HEK293 (cell line): ENCODE data around the gene RPL15.

Experiments used
- CTCF ChIA-PET: fragments of 350-600 bp; formaldehyde crosslinking; extraction: SDS; loops from one replicate; lab custom pipeline; 2021; ENCODE audit warnings: antibody characterized with exemption; lab: Yijun Ruan, JAX
- POLR2A ChIA-PET: fragments of 300-600 bp; formaldehyde crosslinking; extraction: SDS; loops from one replicate; lab custom pipeline; 2020; ENCODE audit warnings: antibody characterized with exemption, inconsistent platforms; lab: Yijun Ruan, JAX
- H3K27ac ChIP-seq: fragments of 200-500 bp; sonication (Bioruptor generic); 2 replicates; pipeline ENCODE4 v1.5.1; 2014; ENCODE audit warnings: low read depth, low read length, control low read depth, inconsistent platforms; ENCODE audit errors: extremely low read depth
- H3K36me3 ChIP-seq, 2 experiments: fragments of 200-500 bp in 1 of 2; sonication (Bioruptor generic) in 1 of 2; 1 replicate in 1 of 2; 2 replicates in 1 of 2; pipeline ENCODE4 v1.5.1; 2014 to 2017; ENCODE audit warnings: inconsistent platforms in 2 of 2, low read length in 2 of 2; ENCODE audit not compliant: control insufficient read depth in 2 of 2, insufficient read depth in 1 of 2
- H3K4me1 ChIP-seq: fragments of 200-500 bp; sonication (Bioruptor generic); 2 replicates; pipeline ENCODE4 v1.5.1; 2014; ENCODE audit warnings: mild to moderate bottlenecking, low read length, inconsistent platforms; ENCODE audit not compliant: control insufficient read depth, insufficient read depth
- H3K4me3 ChIP-seq: 2 replicates; pipeline ENCODE4 v1.5.1; 2011; ENCODE audit warnings: low read depth, mild to moderate bottlenecking, control low read depth, low read length, moderate library complexity
- H3K9me3 ChIP-seq: fragments of 200-500 bp; sonication (Bioruptor generic); 2 replicates; pipeline ENCODE4 v1.5.1; 2014; ENCODE audit warnings: low read depth, low read length, inconsistent platforms; ENCODE audit not compliant: control insufficient read depth, insufficient read depth
- EGR2 ChIP-seq: fragments of 450-650 bp; formaldehyde crosslinking; IDR thresholded peaks from 2 replicates; pipeline ENCODE4 v1.5.1; 2016; ENCODE audit warnings: low read depth, missing biosample characterization, missing genetic modification characterization
- KLF9 ChIP-seq: fragments of 450-650 bp; formaldehyde crosslinking; IDR thresholded peaks from 2 replicates; pipeline ENCODE4 v1.5.1; 2016; ENCODE audit warnings: missing biosample characterization, missing genetic modification characterization, low read depth
- OSR2 ChIP-seq: fragments of 450-650 bp; formaldehyde crosslinking; IDR thresholded peaks from 2 replicates; pipeline ENCODE4 v1.5.1; 2016; ENCODE audit warnings: missing biosample characterization, missing genetic modification characterization
- PRDM1 ChIP-seq: fragments of 450-650 bp; formaldehyde crosslinking; IDR thresholded peaks from 2 replicates; pipeline ENCODE4; 2016; ENCODE audit warnings: missing biosample characterization, missing genetic modification characterization
- TRIM28 ChIP-seq: IDR thresholded peaks from 2 replicates; pipeline ENCODE4 v1.6.1; 2011; ENCODE audit warnings: low read length, control low read depth, borderline replicate concordance
- ZBTB20 ChIP-seq: fragments of 450-650 bp; formaldehyde crosslinking; IDR thresholded peaks from 2 replicates; pipeline ENCODE4 v1.5.1; 2016; ENCODE audit warnings: missing biosample characterization, missing genetic modification characterization
- ZBTB48 ChIP-seq: fragments of 450-650 bp; formaldehyde crosslinking; IDR thresholded peaks from 2 replicates; pipeline ENCODE4 v1.5.1; 2016; ENCODE audit warnings: missing biosample characterization, missing genetic modification characterization
- ZFHX2 ChIP-seq: fragments of 450-650 bp; formaldehyde crosslinking; conservative IDR thresholded peaks from 2 replicates; pipeline ENCODE4 v1.5.1; 2016; ENCODE audit warnings: missing biosample characterization, missing genetic modification characterization
- ZNF24 ChIP-seq: fragments of 450-650 bp; formaldehyde crosslinking; IDR thresholded peaks from 2 replicates; pipeline ENCODE4 v1.5.1; 2016; ENCODE audit warnings: missing biosample characterization, missing genetic modification characterization
- ZNF302 ChIP-seq: fragments of 450-650 bp; formaldehyde crosslinking; IDR thresholded peaks from 2 replicates; pipeline ENCODE4 v1.5.1; 2016; ENCODE audit warnings: missing biosample characterization, missing genetic modification characterization, low read depth
- ZNF335 ChIP-seq: fragments of 450-650 bp; formaldehyde crosslinking; conservative IDR thresholded peaks from 2 replicates; pipeline ENCODE4 v1.5.1; 2016; ENCODE audit warnings: missing biosample characterization, missing genetic modification characterization
- ZNF366 ChIP-seq: fragments of 450-650 bp; formaldehyde crosslinking; conservative IDR thresholded peaks from 2 replicates; pipeline ENCODE4 v1.5.1; 2016; ENCODE audit warnings: missing biosample characterization, missing genetic modification characterization
- ZNF548 ChIP-seq: fragments of 450-650 bp; formaldehyde crosslinking; IDR thresholded peaks from 2 replicates; pipeline ENCODE4 v1.5.1; 2016; ENCODE audit warnings: missing biosample characterization, missing genetic modification characterization
- ZNF600 ChIP-seq: fragments of 450-650 bp; formaldehyde crosslinking; IDR thresholded peaks from 2 replicates; pipeline ENCODE4 v1.5.1; 2016; ENCODE audit warnings: missing biosample characterization, missing genetic modification characterization
- TF ChIP-seq, protein P1 (sequence below): fragments of 450-650 bp; formaldehyde crosslinking; IDR thresholded peaks from 2 replicates; pipeline ENCODE4 v1.5.1; 2016; ENCODE audit warnings: missing biosample characterization, missing genetic modification characterization
- TF ChIP-seq, protein P2 (sequence below): fragments of 450-650 bp; formaldehyde crosslinking; IDR thresholded peaks from 2 replicates; pipeline ENCODE4 v1.5.1; 2017; ENCODE audit warnings: missing biosample characterization, missing genetic modification characterization
- TF ChIP-seq, protein P3 (sequence below): fragments of 450-650 bp; IDR thresholded peaks from 2 replicates; pipeline ENCODE4 v1.5.1; 2018; ENCODE audit warnings: missing biosample characterization, missing genetic modification characterization
- TF ChIP-seq, protein P4 (sequence below): fragments of 450-650 bp; formaldehyde crosslinking; IDR thresholded peaks from 2 replicates; pipeline ENCODE4 v1.5.1; 2016; ENCODE audit warnings: missing biosample characterization, missing genetic modification characterization

Gene RPL15

DNA sequence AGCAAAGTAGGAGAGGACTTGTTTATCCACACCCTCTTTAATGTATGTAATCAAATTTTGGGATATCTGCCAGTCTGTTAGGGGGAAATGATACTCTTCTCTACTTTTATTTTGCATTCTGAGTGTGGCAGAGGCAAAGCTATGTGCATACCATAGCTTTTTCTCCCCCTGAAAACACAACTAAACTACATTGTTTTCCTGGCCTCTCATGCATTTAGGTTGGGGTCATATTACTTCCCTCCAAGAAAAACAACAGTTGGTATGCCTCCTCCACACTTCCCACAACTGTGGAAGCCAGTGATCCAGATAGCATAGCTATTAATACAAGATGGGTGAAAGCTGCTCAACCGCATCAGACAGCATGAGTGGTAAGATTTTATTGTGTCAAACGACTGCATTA, 6.9 kb downstream of the RPL15 start (continued):
- TF ChIP-seq, protein P1, sequence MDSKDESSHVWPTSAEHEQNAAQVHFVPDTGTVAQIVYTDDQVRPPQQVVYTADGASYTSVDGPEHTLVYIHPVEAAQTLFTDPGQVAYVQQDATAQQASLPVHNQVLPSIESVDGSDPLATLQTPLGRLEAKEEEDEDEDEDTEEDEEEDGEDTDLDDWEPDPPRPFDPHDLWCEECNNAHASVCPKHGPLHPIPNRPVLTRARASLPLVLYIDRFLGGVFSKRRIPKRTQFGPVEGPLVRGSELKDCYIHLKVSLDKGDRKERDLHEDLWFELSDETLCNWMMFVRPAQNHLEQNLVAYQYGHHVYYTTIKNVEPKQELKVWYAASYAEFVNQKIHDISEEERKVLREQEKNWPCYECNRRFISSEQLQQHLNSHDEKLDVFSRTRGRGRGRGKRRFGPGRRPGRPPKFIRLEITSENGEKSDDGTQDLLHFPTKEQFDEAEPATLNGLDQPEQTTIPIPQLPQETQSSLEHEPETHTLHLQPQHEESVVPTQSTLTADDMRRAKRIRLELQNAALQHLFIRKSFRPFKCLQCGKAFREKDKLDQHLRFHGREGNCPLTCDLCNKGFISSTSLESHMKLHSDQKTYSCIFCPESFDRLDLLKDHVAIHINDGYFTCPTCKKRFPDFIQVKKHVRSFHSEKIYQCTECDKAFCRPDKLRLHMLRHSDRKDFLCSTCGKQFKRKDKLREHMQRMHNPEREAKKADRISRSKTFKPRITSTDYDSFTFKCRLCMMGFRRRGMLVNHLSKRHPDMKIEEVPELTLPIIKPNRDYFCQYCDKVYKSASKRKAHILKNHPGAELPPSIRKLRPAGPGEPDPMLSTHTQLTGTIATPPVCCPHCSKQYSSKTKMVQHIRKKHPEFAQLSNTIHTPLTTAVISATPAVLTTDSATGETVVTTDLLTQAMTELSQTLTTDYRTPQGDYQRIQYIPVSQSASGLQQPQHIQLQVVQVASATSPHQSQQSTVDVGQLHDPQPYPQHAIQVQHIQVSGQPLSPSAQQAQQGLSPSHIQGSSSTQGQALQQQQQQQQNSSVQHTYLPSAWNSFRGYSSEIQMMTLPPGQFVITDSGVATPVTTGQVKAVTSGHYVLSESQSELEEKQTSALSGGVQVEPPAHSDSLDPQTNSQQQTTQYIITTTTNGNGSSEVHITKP (tag by site-specific recombination) = peak; percentile 91
- no peak for TF ChIP-seq KLF9 (tag by site-specific recombination)
- peak; percentile 23; the same call in 1 of the 2 replicates for TF ChIP-seq ZBTB20 (tag by site-specific recombination)
- TF ChIP-seq ZNF335 = 0 out of 2 replicates have a peak, but pooled peaks have one; percentile 23
- peak; percentile 85 for TF ChIP-seq ZFHX2
- peak; percentile 53; the same call in 1 of the 2 replicates for TF ChIP-seq TRIM28
- TF ChIP-seq ZBTB48 = no peak
- TF ChIP-seq ZNF600 (tag by site-specific recombination) = peak; percentile 75
- TF ChIP-seq ZNF24 = 0 out of 2 replicates have a peak, but pooled peaks have one; percentile 19
- TF ChIP-seq EGR2 = peak; percentile 76; the same call in 1 of the 2 replicates
- TF ChIP-seq, protein P2, sequence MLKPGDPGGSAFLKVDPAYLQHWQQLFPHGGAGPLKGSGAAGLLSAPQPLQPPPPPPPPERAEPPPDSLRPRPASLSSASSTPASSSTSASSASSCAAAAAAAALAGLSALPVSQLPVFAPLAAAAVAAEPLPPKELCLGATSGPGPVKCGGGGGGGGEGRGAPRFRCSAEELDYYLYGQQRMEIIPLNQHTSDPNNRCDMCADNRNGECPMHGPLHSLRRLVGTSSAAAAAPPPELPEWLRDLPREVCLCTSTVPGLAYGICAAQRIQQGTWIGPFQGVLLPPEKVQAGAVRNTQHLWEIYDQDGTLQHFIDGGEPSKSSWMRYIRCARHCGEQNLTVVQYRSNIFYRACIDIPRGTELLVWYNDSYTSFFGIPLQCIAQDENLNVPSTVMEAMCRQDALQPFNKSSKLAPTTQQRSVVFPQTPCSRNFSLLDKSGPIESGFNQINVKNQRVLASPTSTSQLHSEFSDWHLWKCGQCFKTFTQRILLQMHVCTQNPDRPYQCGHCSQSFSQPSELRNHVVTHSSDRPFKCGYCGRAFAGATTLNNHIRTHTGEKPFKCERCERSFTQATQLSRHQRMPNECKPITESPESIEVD = peak; percentile 97
- TF ChIP-seq OSR2 = peak; percentile 85
- no peak for TF ChIP-seq ZNF548

DNA sequence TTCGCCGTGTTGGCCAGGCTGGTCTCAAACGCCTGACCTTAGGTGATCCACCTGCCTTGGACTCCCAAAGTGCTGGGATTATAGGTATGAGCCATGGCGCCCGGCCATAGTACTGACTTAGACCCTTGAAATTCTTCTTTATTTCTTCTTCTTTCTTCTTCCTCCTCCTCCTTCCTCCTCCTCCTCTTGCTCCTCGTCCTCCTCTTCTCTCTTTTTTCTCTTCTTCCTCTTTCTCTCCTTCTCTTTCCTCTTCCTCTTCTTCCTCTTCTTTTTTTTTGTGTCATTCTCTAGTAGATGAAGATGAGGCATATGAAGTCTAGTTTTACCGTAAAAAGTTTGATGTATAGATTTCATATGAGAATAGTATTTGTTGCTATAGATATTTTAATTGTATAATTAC, 9.3 kb downstream of the RPL15 start:
- peaks cover 3 to 5% of the 10 kb centered on the region in 2 experiments; a peak in 2 of 3 replicates for H3K36me3 ChIP-seq
- CTCF ChIA-PET = interaction anchor here (0.8 kb wide), 1 partner anchor 9 kb away, joined by 3 read pairs; no protein-coding TSS in a partner anchor
- TF ChIP-seq, protein P3, sequence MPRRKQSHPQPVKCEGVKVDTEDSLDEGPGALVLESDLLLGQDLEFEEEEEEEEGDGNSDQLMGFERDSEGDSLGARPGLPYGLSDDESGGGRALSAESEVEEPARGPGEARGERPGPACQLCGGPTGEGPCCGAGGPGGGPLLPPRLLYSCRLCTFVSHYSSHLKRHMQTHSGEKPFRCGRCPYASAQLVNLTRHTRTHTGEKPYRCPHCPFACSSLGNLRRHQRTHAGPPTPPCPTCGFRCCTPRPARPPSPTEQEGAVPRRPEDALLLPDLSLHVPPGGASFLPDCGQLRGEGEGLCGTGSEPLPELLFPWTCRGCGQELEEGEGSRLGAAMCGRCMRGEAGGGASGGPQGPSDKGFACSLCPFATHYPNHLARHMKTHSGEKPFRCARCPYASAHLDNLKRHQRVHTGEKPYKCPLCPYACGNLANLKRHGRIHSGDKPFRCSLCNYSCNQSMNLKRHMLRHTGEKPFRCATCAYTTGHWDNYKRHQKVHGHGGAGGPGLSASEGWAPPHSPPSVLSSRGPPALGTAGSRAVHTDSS (tag by site-specific recombination) = peak; percentile 79
- TF ChIP-seq ZNF366 (0 out of 2 replicates have a peak, but pooled peaks have one; percentile 28), ZNF302 (tag by site-specific recombination) (no peak)
- TF ChIP-seq, all 188 proteins: peak for 2
- POLR2A ChIA-PET = interaction anchor here (1.2 kb wide), 1 partner anchor 9 kb away, joined by 14 read pairs; the partner anchor contains the start of genes NKIRAS1 and RPL15
- H3K4me1 ChIP-seq = no peaks in the 10 kb centered on the region
- no peaks in the 10 kb centered on the region for H3K9me3 ChIP-seq
- no peak overlapping the region for H3K4me3 ChIP-seq
- no peak overlapping the region for H3K27ac ChIP-seq

DNA sequence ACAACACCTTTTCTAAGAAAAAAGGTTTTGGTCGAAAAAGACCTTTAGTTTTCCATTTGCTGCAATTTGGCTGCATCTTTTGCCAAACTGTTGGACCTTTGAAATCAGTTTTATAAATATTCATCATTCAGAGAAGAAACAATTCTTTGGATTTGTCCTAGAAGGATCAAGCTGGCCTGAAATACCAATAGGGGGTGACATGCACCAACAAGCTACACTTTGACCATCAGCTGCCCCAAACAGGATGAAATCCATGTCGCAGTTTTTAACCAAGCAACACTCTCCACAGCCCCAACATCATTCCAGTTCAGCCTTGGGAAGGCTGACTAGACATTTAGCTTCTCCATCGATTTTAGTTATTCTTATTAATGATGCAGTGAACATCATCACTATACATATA, 9.8 kb downstream of the RPL15 start:
- POLR2A ChIA-PET = interaction anchor here (3.0 kb wide), 1 partner anchor 10 kb away, joined by 15 read pairs; the partner anchor contains the start of genes NKIRAS1 and RPL15
- no peaks in the 10 kb centered on the region for H3K4me1 ChIP-seq
- TF ChIP-seq PRDM1 (tag by site-specific recombination) = no peak
- TF ChIP-seq, protein P4, sequence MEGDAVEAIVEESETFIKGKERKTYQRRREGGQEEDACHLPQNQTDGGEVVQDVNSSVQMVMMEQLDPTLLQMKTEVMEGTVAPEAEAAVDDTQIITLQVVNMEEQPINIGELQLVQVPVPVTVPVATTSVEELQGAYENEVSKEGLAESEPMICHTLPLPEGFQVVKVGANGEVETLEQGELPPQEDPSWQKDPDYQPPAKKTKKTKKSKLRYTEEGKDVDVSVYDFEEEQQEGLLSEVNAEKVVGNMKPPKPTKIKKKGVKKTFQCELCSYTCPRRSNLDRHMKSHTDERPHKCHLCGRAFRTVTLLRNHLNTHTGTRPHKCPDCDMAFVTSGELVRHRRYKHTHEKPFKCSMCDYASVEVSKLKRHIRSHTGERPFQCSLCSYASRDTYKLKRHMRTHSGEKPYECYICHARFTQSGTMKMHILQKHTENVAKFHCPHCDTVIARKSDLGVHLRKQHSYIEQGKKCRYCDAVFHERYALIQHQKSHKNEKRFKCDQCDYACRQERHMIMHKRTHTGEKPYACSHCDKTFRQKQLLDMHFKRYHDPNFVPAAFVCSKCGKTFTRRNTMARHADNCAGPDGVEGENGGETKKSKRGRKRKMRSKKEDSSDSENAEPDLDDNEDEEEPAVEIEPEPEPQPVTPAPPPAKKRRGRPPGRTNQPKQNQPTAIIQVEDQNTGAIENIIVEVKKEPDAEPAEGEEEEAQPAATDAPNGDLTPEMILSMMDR (tag by site-specific recombination) = peak; percentile 22; the same call in 1 of the 2 replicates
- peaks cover 0 to under 1% of the 10 kb centered on the region in 2 experiments; a peak in 2 of 3 replicates for H3K36me3 ChIP-seq
- CTCF ChIA-PET = interaction anchor here (0.6 to 0.8 kb wide), 2 partner anchors 8 to 78 kb away, joined by 3 to 4 read pairs; no protein-coding TSS in a partner anchor
- no peak overlapping the region for H3K4me3 ChIP-seq
- no peaks in the 10 kb centered on the region for H3K9me3 ChIP-seq
- no peak overlapping the region for H3K27ac ChIP-seq
